Activated naive CD4-positive, alpha-beta T cell treated with anti-CD3 and anti-CD28 coated beads, Interleukin-2, amount 10 ng/mL, durations not matched to agents 7 days and 5 days (primary cell): ENCODE measurements around the gene NCOR1.

ENCODE experiments used
- CTCF ChIA-PET: fragments of 350-600 bp; sonication (Branson Sonifier 250); formaldehyde crosslinking; loops from one replicate; lab custom pipeline; 2021; ENCODE audit warnings: antibody characterized with exemption; lab: Charles Lee
- DNase-seq: peaks from one replicate; pipeline ENCODE4 v3.0.0-alpha.2; 2020
- H3K27ac Mint-ChIP-seq: one replicate; pipeline ENCODE4 v1.8.0; 2021; ENCODE audit warnings: mild to moderate bottlenecking, moderate library complexity, mixed read lengths
- H3K27me3 Mint-ChIP-seq: one replicate; pipeline ENCODE4 v1.8.0; 2021; ENCODE audit warnings: mild to moderate bottlenecking, mixed read lengths
- H3K36me3 Mint-ChIP-seq: one replicate; pipeline ENCODE4 v1.8.0; 2021; ENCODE audit warnings: mixed read lengths
- H3K4me1 Mint-ChIP-seq: one replicate; pipeline ENCODE4 v1.8.0; 2021; ENCODE audit warnings: mixed read lengths
- H3K4me3 Mint-ChIP-seq: one replicate; pipeline ENCODE4 v1.8.0; 2021; ENCODE audit warnings: mild to moderate bottlenecking, moderate library complexity, mixed read lengths
- H3K9me3 Mint-ChIP-seq: one replicate; pipeline ENCODE4 v1.8.0; 2021; ENCODE audit warnings: mixed read lengths

Gene NCOR1

GRCh38 chr17:16215273-16215964, at the start of gene NCOR1:
Gene NCOR1, minus strand, starts transcription at chr17:16215534. Its CDS starts 20,965 bp downstream, at chr17:16194569.
- H3K4me1 Mint-ChIP-seq, result peaks cover 48% of the 10 kb centered on the region
- H3K27ac Mint-ChIP-seq, result peak within 1 kb of the TSS; percentile 85
- CTCF ChIA-PET, result interaction anchor here (1.2 kb wide), 1 partner anchor 71 kb away, joined by 4 read pairs; no protein-coding TSS in a partner anchor
- DNase-seq, result peak; percentile 93
- H3K9me3 Mint-ChIP-seq, result no peaks in the 10 kb centered on the region
- H3K4me3 Mint-ChIP-seq, result peak within 1 kb of the TSS; percentile 88
- peaks cover 5% of the 10 kb centered on the region for H3K36me3 Mint-ChIP-seq
- H3K27me3 Mint-ChIP-seq, result no peaks in the 10 kb centered on the region

- Mint-ChIP-seq H3K4me3 (no peak overlapping the region), H3K9me3 (peaks cover 1% of the 10 kb centered on the region), H3K36me3 (peaks cover 13% of the 10 kb centered on the region), H3K27ac (no peak overlapping the region), H3K4me1 (peaks cover 2% of the 10 kb centered on the region), H3K27me3 (no peaks in the 10 kb centered on the region)
- DNase-seq, result no peak
- CTCF ChIA-PET, result interaction anchor here (0.6 kb wide), 1 partner anchor 12 kb away, joined by 3 read pairs; no protein-coding TSS in a partner anchor
Observed at GRCh38 chr17:16262201-16262600, 46.9 kb upstream of the NCOR1 start.

- H3K36me3 Mint-ChIP-seq, result peaks cover 12% of the 10 kb centered on the region
- H3K27ac Mint-ChIP-seq, result no peak overlapping the region
- H3K4me1 Mint-ChIP-seq, result no peaks in the 10 kb centered on the region
- H3K27me3 Mint-ChIP-seq, result no peaks in the 10 kb centered on the region
- peaks cover 1% of the 10 kb centered on the region for H3K9me3 Mint-ChIP-seq
- DNase-seq, result no peak
- CTCF ChIA-PET, result interaction anchor here (1.1 kb wide), 1 partner anchor 44 kb away, joined by 3 read pairs; no protein-coding TSS in a partner anchor
- H3K4me3 Mint-ChIP-seq, result no peak overlapping the region
Observed at GRCh38 chr17:16261049-16261448, 45.7 kb upstream of the NCOR1 start.

GRCh38 chr17:16259926-16260325, 44.6 kb upstream of the NCOR1 start:
- Mint-ChIP-seq H3K4me3 (no peak overlapping the region), H3K36me3 (peaks cover 12% of the 10 kb centered on the region), H3K27ac (no peak overlapping the region), H3K4me1 (peaks cover 11% of the 10 kb centered on the region), H3K9me3 (peaks cover 1% of the 10 kb centered on the region), H3K27me3 (no peaks in the 10 kb centered on the region)
- CTCF ChIA-PET, result interaction anchor here (1.1 kb wide), 1 partner anchor 45 kb away, joined by 3 read pairs; no protein-coding TSS in a partner anchor
- no peak for DNase-seq

- Mint-ChIP-seq H3K4me1 (peaks cover 11% of the 10 kb centered on the region), H3K27ac (no peak overlapping the region), H3K9me3 (peaks cover 1% of the 10 kb centered on the region), H3K27me3 (no peaks in the 10 kb centered on the region), H3K4me3 (no peak overlapping the region), H3K36me3 (peaks cover 12% of the 10 kb centered on the region)
- no peak for DNase-seq
- CTCF ChIA-PET, result no interaction called here
Observed at GRCh38 chr17:16258901-16259300, 43.6 kb upstream of the NCOR1 start.

- Mint-ChIP-seq H3K9me3 (peaks cover 1% of the 10 kb centered on the region), H3K27me3 (no peaks in the 10 kb centered on the region), H3K36me3 (peaks cover 11% of the 10 kb centered on the region), H3K4me3 (no peak overlapping the region), H3K4me1 (peaks cover 11% of the 10 kb centered on the region), H3K27ac (no peak overlapping the region)
- CTCF ChIA-PET, result no interaction called here
- DNase-seq, result no peak
Observed at GRCh38 chr17:16255481-16255921, 40.2 kb upstream of the NCOR1 start.

GRCh38 chr17:16254773-16255400, 39.6 kb upstream of the NCOR1 start:
- peaks cover 11% of the 10 kb centered on the region for H3K4me1 Mint-ChIP-seq
- no peaks in the 10 kb centered on the region for H3K9me3 Mint-ChIP-seq
- H3K27me3 Mint-ChIP-seq, result no peaks in the 10 kb centered on the region
- H3K27ac Mint-ChIP-seq, result no peak overlapping the region
- CTCF ChIA-PET, result no interaction called here
- H3K36me3 Mint-ChIP-seq, result peaks cover 9% of the 10 kb centered on the region
- no peak for DNase-seq
- H3K4me3 Mint-ChIP-seq, result no peak overlapping the region

- H3K4me1 Mint-ChIP-seq, result peaks cover 11% of the 10 kb centered on the region
- H3K4me3 Mint-ChIP-seq, result no peak overlapping the region
- no peak for DNase-seq
- no peaks in the 10 kb centered on the region for H3K9me3 Mint-ChIP-seq
- H3K36me3 Mint-ChIP-seq, result peaks cover 4% of the 10 kb centered on the region
- no peaks in the 10 kb centered on the region for H3K27me3 Mint-ChIP-seq
- H3K27ac Mint-ChIP-seq, result no peak overlapping the region
- CTCF ChIA-PET, result no interaction called here
Observed at GRCh38 chr17:16251556-16251955, 36.2 kb upstream of the NCOR1 start.

- CTCF ChIA-PET, result no interaction called here
- H3K4me3 Mint-ChIP-seq, result no peak overlapping the region
Observed at GRCh38 chr17:16251043-16251442, 35.7 kb upstream of the NCOR1 start.

GRCh38 chr17:16250635-16251034, 35.3 kb upstream of the NCOR1 start:
- H3K9me3 Mint-ChIP-seq, result no peaks in the 10 kb centered on the region
- peaks cover 7% of the 10 kb centered on the region for H3K4me1 Mint-ChIP-seq
- H3K27ac Mint-ChIP-seq, result no peak overlapping the region
- peaks cover 4% of the 10 kb centered on the region for H3K36me3 Mint-ChIP-seq
- H3K27me3 Mint-ChIP-seq, result no peaks in the 10 kb centered on the region
- no peak for DNase-seq
- CTCF ChIA-PET, result no interaction called here
- no peak overlapping the region for H3K4me3 Mint-ChIP-seq

More at GRCh38 chr17:16251043-16251442, 35.7 kb upstream of the NCOR1 start:
- Mint-ChIP-seq H3K27me3 (no peaks in the 10 kb centered on the region), H3K9me3 (no peaks in the 10 kb centered on the region), H3K27ac (no peak overlapping the region), H3K36me3 (peaks cover 4% of the 10 kb centered on the region), H3K4me1 (peaks cover 11% of the 10 kb centered on the region)
- DNase-seq, result no peak

- Mint-ChIP-seq H3K27me3 (no peaks in the 10 kb centered on the region), H3K9me3 (no peaks in the 10 kb centered on the region), H3K27ac (no peak overlapping the region), H3K4me1 (peaks cover 8% of the 10 kb centered on the region), H3K36me3 (peaks cover 4% of the 10 kb centered on the region), H3K4me3 (no peak overlapping the region)
- CTCF ChIA-PET, result no interaction called here
- no peak for DNase-seq
Observed at GRCh38 chr17:16247586-16247984, 32.3 kb upstream of the NCOR1 start.

- no peaks in the 10 kb centered on the region for H3K27me3 Mint-ChIP-seq
- no peak for DNase-seq
- CTCF ChIA-PET, result no interaction called here
Observed at GRCh38 chr17:16243801-16244567, 28.6 kb upstream of the NCOR1 start.

GRCh38 chr17:16243385-16243784, 28.1 kb upstream of the NCOR1 start:
- no peaks in the 10 kb centered on the region for H3K27me3 Mint-ChIP-seq
- H3K27ac Mint-ChIP-seq, result no peak overlapping the region
- H3K9me3 Mint-ChIP-seq, result no peaks in the 10 kb centered on the region
- DNase-seq, result no peak
- CTCF ChIA-PET, result no interaction called here
- peaks cover 4% of the 10 kb centered on the region for H3K36me3 Mint-ChIP-seq
- peaks cover 8% of the 10 kb centered on the region for H3K4me1 Mint-ChIP-seq
- no peak overlapping the region for H3K4me3 Mint-ChIP-seq

More at GRCh38 chr17:16243801-16244567, 28.6 kb upstream of the NCOR1 start:
- no peak overlapping the region for H3K27ac Mint-ChIP-seq
- no peak overlapping the region for H3K4me3 Mint-ChIP-seq
- peaks cover 8% of the 10 kb centered on the region for H3K4me1 Mint-ChIP-seq
- no peaks in the 10 kb centered on the region for H3K9me3 Mint-ChIP-seq
- H3K36me3 Mint-ChIP-seq, result peaks cover 5% of the 10 kb centered on the region

- Mint-ChIP-seq H3K9me3 (no peaks in the 10 kb centered on the region), H3K36me3 (peaks cover 2% of the 10 kb centered on the region), H3K4me3 (no peak overlapping the region), H3K27me3 (no peaks in the 10 kb centered on the region), H3K27ac (no peak overlapping the region), H3K4me1 (peaks cover 8% of the 10 kb centered on the region)
- DNase-seq, result no peak
- CTCF ChIA-PET, result no interaction called here
Observed at GRCh38 chr17:16241906-16242399, 26.6 kb upstream of the NCOR1 start.
